Left kidney (tissue), 2 donors: ENCODE measurements around the gene LRIG1. TPM values are rescaled to one million over a fixed set of nuclear protein-coding genes. Genes with fewer than 3 reads are reported as not detected.

Experiments
- DNase-seq: peaks from one replicate; pipeline ENCODE4 v3.0.0-alpha.2; 2013
- polyA plus RNA-seq: library from polyadenylated mRNA; unstranded; fragments of 120-200 nt; gene quantifications from one replicate; pipeline ENCODE4 v1.2.1, GENCODE V29; 2013; ENCODE audit not compliant: insufficient read length

Gene LRIG1
- polyA plus RNA-seq, 1 donor = 25.8 TPM

DNA sequence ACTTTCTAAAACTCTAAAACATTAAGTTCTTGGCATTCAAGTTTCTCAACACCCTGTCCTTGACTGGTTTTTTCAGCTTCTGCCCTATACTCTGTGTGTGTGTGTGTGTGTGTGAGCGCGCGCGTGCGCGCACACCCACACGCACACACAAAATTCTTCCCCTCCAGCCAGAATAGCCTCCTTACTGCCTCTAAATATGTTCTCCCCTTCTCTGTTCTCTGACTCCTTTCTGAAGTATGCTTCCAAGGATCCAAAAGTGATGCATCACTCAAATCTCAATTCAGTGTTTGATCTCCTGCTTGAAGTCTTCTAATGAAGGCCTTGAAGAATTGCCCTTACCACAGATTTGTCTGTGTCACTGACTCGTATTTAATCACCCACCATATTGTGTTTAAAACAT is 150.2 kb downstream of the LRIG1 start:
- no peak for DNase-seq

- no peak for DNase-seq
Observed at GRCh38 chr3:66348704-66349103, 152.1 kb downstream of the LRIG1 start.

GRCh38 chr3:66344848-66345578 is 155.8 kb downstream of the LRIG1 start:
- DNase-seq = no peak

DNA sequence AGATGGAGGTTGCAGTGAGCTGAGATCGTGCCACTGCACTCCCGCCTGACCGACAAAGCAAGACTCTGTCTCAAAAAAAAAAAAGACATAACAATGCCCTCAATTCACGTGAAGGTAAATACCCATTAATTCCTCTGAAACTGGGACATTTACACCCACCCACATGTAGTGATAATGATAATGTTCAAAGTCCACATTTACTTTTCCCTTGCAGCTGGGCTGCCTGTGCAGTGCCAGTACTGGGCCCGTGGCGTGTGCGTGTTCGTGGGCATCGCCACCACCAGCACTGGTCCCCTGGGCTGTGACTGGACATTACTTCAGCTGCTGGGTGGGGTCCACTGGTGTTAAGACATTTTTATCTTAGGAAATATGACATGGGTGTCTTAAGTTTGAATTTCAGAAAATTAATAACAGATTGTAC is 156.4 kb downstream of the LRIG1 start:
- no peak for DNase-seq

GRCh38 chr3:66342717-66343356 is 158.0 kb downstream of the LRIG1 start:
- DNase-seq = no peak

DNA sequence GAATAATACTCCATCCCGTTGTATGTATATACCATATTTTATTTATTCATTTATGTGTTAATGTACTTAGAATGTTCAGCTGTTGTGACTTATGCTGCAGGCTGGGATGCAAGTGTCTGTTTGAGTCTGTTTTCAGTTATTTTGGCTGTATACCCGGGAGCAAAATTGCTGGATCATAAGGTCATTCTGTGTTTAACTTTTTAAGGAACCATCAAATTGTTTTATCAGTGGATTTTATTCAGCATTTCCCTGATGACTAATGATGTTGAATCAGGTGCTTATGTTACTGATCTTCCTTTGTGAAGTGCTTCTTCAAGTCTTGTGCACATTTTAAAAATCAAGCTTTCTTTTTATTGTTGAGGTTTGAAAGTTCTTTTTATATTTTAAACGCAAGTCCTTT is 161.9 kb downstream of the LRIG1 start:
- no peak for DNase-seq

GRCh38 chr3:66336333-66336766 is 164.5 kb downstream of the LRIG1 start:
- DNase-seq = no peak

GRCh38 chr3:66335671-66336070 is 165.2 kb downstream of the LRIG1 start:
- DNase-seq = no peak
